AG04449 (cell line): Measurements from ENCODE around the gene PIP5KL1.

ENCODE experiments used
- CTCF ChIA-PET: fragments of 350-600 bp; formaldehyde crosslinking; extraction: SDS; loops from one replicate; lab custom pipeline; 2021; ENCODE audit warnings: antibody characterized with exemption; lab: Yijun Ruan, JAX
- POLR2A ChIA-PET: fragments of 400-600, 350-600 bp; formaldehyde crosslinking; extraction: SDS; loops from one replicate; lab custom pipeline; 2020; ENCODE audit warnings: antibody characterized with exemption, inconsistent platforms; lab: Yijun Ruan, JAX
- DNase-seq: peaks from one replicate; pipeline ENCODE4 v3.0.0-alpha.2; 2010; ENCODE audit warnings: low read depth, low spot score
- H3K4me3 ChIP-seq: 2 replicates; pipeline ENCODE4 v1.5.1; 2011; ENCODE audit warnings: low read depth, mild to moderate bottlenecking, control low read depth, low read length
- TF ChIP-seq, protein P1 (sequence below): IDR thresholded peaks from one replicate; pipeline ENCODE4 v1.5.1; 2011; ENCODE audit warnings: mild to moderate bottlenecking, moderate library complexity, low read length, control low read depth, inconsistent platforms; ENCODE audit not compliant: insufficient read depth; ENCODE audit errors: missing control alignments

Gene PIP5KL1

DNA sequence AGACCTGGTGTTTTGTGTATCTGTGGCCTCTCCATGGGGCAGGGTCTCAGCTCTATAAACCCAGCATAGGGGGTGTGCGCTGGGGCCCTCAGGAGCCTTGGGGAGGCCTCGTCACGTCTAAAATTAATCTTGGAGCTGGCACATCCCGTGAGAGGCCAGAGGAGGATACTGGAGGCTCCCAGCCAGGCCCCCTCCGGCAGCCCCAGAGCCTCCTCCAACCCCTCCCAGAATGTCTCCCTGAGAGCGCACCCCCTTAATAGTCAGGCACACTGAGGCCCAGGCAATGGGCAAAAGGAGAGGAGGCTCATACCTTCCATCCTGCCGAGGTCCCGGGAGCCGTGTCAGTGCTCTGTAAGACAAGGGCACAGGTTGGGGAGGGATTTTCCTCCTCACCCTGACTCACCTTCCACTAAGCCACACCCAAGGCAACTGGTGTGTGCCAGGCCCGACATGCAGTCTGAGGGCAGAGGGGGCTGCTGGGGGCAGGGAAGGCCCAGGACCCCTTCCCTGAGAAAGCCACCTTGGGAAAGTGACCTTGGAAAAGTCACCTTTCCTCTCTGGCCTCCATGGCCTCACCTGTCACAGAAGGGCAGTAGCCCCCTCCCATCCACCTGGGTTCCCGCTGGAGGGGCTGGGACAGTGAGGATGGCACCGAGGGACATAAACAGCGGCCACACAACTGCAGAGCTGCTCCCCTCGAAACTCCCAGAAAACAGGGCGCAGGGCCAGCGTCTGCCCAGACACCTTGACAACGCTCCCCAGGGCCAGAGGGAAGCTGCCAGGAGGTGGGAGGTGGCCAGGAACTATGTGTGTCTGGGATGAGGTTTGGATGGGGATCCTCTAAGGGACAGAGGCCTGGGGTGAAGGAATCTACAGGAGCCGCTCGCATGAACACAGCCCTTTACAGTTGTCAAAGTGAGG is 56.0 kb downstream of the PIP5KL1 start:
- ChIA-PET CTCF (interaction anchor here (0.8 to 8.4 kb wide), 6 partner anchors 8 to 136 kb away, joined by 3 to 115 read pairs (median 4); partner anchors contain the start of genes ST6GALNAC4 and TOR2A), POLR2A (interaction anchor here (0.7 to 1.4 kb wide), 3 partner anchors 24 to 140 kb away, joined by 3 to 4 read pairs (median 3); partner anchors contain the start of genes FPGS and TOR2A)
- DNase-seq, result no peak
- no peak overlapping the region for H3K4me3 ChIP-seq
- TF ChIP-seq, protein P1, sequence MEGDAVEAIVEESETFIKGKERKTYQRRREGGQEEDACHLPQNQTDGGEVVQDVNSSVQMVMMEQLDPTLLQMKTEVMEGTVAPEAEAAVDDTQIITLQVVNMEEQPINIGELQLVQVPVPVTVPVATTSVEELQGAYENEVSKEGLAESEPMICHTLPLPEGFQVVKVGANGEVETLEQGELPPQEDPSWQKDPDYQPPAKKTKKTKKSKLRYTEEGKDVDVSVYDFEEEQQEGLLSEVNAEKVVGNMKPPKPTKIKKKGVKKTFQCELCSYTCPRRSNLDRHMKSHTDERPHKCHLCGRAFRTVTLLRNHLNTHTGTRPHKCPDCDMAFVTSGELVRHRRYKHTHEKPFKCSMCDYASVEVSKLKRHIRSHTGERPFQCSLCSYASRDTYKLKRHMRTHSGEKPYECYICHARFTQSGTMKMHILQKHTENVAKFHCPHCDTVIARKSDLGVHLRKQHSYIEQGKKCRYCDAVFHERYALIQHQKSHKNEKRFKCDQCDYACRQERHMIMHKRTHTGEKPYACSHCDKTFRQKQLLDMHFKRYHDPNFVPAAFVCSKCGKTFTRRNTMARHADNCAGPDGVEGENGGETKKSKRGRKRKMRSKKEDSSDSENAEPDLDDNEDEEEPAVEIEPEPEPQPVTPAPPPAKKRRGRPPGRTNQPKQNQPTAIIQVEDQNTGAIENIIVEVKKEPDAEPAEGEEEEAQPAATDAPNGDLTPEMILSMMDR, result no peak

DNA sequence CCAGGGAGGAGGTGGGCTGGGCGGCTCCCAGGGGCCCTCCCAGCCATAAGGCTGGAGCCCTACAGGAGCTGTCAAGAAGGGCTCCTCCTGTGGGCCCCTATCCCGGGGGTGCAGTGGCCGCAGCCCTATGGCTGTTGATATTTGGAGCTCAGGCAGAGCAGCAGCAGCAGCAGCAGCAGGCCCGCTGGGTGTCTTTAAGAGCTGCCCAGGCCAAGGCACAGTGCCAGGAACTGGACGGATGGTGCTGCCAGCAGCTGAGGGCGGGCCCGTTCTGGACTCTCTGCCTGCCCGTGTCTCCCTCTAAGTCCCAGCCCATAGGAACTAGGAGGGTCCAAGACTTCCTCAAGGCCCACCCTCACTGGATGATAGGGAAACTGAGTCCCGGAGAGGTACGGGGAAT is 56.7 kb downstream of the PIP5KL1 start:
- CTCF ChIA-PET, result interaction anchor here (0.8 to 8.4 kb wide), 8 partner anchors 9 to 135 kb away, joined by 3 to 115 read pairs (median 5); partner anchors contain the start of genes ENG, ST6GALNAC4 and TOR2A

DNA sequence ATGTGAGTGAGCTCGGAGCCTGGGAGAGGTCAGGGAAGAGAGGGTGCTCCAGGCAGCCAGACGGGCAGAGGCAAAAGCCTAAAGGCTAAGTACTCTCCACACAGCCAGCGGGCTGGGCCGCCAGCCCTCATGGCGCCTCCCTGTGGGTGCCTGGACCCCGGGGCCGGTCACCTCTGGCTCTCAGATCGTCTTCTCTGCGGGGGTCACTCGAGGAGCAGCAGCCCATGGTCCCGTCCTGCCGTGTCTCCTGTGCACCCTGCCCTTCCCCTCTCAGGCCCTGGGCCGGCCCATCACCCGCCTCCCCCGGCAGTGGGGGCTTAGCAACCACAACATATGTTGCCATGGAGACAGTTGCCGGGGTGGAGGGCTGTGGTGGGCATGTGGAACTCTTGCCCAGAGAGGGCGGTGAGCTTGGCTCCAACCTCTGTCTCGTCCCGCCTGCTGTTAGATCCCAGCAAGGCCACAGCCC is 57.3 kb downstream of the PIP5KL1 start:
- H3K4me3 ChIP-seq, result no peak overlapping the region
- CTCF ChIA-PET, result interaction anchor here (0.8 to 8.4 kb wide), 9 partner anchors 8 to 135 kb away, joined by 3 to 115 read pairs (median 5); partner anchors contain the start of genes CDK9, ENG, ST6GALNAC4 and TOR2A
- DNase-seq, result no peak
- POLR2A ChIA-PET, result interaction anchor here (0.7 to 1.4 kb wide), 3 partner anchors 21 to 138 kb away, joined by 3 to 4 read pairs (median 3); partner anchors contain the start of genes FPGS and TOR2A
- TF ChIP-seq, protein P1, result no peak

More for the DNA sequence above, 56.7 kb downstream of the PIP5KL1 start:
- POLR2A ChIA-PET, result interaction anchor here (0.7 to 1.4 kb wide), 3 partner anchors 25 to 139 kb away, joined by 3 to 4 read pairs (median 3); partner anchors contain the start of genes FPGS and TOR2A
- DNase-seq, result no peak
- H3K4me3 ChIP-seq, result no peak overlapping the region
- TF ChIP-seq, protein P1, result no peak

DNA sequence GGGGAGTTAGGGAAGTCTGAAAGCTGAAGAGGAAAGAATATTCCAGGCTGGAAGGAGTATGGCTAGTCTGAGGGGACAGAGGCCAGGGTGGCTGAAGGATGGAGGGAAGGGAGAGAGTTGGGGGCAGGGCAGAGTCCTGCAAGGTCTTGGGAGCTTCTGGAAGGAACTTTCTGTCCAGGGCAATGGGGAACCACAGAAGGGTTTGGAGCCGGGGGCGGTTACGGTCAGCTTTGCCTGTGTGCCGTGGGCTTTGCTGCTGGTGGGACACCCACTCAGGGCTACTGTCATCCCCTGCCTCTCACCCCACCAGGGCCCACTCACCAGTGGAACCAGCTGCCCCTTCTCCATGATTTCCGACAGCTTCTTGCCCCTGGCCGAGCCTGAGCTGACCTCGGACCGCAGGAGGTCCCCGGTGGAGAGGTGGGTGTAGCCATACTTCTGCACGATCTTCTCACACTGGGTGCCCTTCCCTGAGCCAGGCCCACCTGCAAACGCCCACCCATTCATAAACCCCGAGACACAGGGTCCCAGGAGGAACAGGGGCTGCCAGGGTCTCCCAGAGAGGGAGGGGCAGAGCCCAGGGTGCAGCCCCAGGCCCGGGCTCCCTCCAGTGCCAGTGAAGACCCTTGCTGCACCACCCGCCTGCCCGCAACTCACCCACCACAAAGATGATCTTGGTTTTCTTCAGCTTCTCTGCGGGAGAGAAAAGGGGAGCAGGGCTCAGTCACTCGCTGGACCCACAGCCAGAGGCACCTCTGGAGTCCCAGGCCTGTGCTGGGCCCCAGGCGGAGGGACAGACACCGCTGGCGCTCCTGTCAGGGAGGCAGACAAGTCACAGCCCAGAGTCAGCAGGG is 58.0 kb downstream of the PIP5KL1 start:
- ChIA-PET POLR2A (interaction anchor here (0.7 to 1.4 kb wide), 3 partner anchors 21 to 138 kb away, joined by 3 to 4 read pairs (median 3); partner anchors contain the start of genes FPGS and TOR2A), CTCF (interaction anchor here (0.7 to 8.4 kb wide), 13 partner anchors 9 to 283 kb away, joined by 3 to 128 read pairs (median 5); partner anchors contain the start of genes CDK9, ENG, ST6GALNAC4 and TOR2A)
- no peak overlapping the region for H3K4me3 ChIP-seq

DNA sequence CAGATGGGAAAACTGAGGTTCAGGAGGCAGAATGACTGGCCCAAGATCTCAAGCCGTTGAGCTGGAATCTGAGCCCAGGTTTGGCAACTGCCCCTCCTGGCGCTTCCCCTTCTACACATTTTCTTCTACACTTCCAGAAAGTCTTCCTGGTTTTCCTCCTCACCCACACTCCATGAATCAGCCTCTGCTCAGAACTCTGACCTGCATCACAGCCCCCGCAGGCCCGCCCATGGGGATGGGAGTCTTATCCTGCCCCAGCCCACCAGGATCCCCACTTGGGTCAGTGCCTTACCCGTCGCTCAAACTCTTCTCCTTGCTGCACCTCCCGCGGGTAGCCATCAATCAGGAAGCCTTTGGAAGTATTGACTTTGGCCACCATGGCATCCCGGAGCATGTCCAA is 59.0 kb downstream of the PIP5KL1 start:
- no peak for DNase-seq
- TF ChIP-seq, protein P1, result no peak
- CTCF ChIA-PET, result interaction anchor here (0.6 to 8.4 kb wide), 14 partner anchors 8 to 282 kb away, joined by 3 to 128 read pairs (median 17); partner anchors contain the start of genes CDK9, ENG, ST6GALNAC6 and TOR2A

More for the DNA sequence above, 58.0 kb downstream of the PIP5KL1 start:
- TF ChIP-seq, protein P1, result no peak
- DNase-seq, result no peak

More for the DNA sequence above, 59.0 kb downstream of the PIP5KL1 start:
- POLR2A ChIA-PET, result no interaction called here
- H3K4me3 ChIP-seq, result no peak overlapping the region
